Measurements from ENCODE around the gene IFT43. TPM values are rescaled to one million over a fixed set of nuclear protein-coding genes. Genes with fewer than 3 reads are reported as not detected.

The IFT43 gene
- total and polyA plus RNA-seq, 2 donors (not counting 1 experiment from before 2014, with no cell fraction given), result 35.2 to 54.9 TPM

GRCh38 chr14:76097547-76097946 lies 112.0 kb downstream of the IFT43 start:
- no peaks in the 10 kb centered on the region for H3K4me1 ChIP-seq (ENCODE audit: control insufficient read depth, extremely low read depth, insufficient read depth, low read length)
- no peak overlapping the region for H2AFZ ChIP-seq (ENCODE audit: low read length)
- no peak for DNase-seq (ENCODE audit: low read depth in 2 of 2)
- H3K4me3 ChIP-seq (replicated peaks in 1 of 4; ENCODE audit: control extremely low read depth in 1 of 4, insufficient read depth in 1 of 4, low read depth in 3 of 4, low read length in 4 of 4), result no peak overlapping the region
- H3K79me2 ChIP-seq (ENCODE audit: control insufficient read depth, insufficient read depth, low read length), result no peaks in the 10 kb centered on the region
- H3K9ac ChIP-seq (ENCODE audit: insufficient read depth, low read length), result no peak overlapping the region
- H4K20me1 ChIP-seq (ENCODE audit: control insufficient read depth, extremely low read depth, insufficient read depth, low read length), result no peaks in the 10 kb centered on the region
- H3K9me3 ChIP-seq (ENCODE audit: control insufficient read depth, insufficient read depth, low read depth, low read length), result no peaks in the 10 kb centered on the region
- H3K27ac ChIP-seq (ENCODE audit: insufficient read depth, low read length), result no peak overlapping the region
- no peaks in the 10 kb centered on the region for H3K36me3 ChIP-seq (ENCODE audit: control insufficient read depth, insufficient read depth, low read length)
- TF ChIP-seq EZH2 (IDR thresholded peaks at IDR 0.05; ENCODE audit: low read length, missing control alignments) (no peak), CTCF (conservative IDR thresholded peaks at IDR 0.05 in 1 of 2, IDR thresholded peaks at IDR 0.05 in 1 of 2; ENCODE audit: low read depth in 1 of 2, low read length in 2 of 2) (no peak)
- peaks cover 4% of the 10 kb centered on the region for H3K27me3 ChIP-seq (ENCODE audit: control insufficient read depth, insufficient read depth, low read length)
- H3K4me2 ChIP-seq (ENCODE audit: extremely low read depth, insufficient read depth, low read length), result no peak overlapping the region

- no peak for DNase-seq (ENCODE audit: low read depth in 2 of 2)
- no peaks in the 10 kb centered on the region for H3K9me3 ChIP-seq (ENCODE audit: control insufficient read depth, insufficient read depth, low read depth, low read length)
- no peaks in the 10 kb centered on the region for H4K20me1 ChIP-seq (ENCODE audit: control insufficient read depth, extremely low read depth, insufficient read depth, low read length)
- no peak overlapping the region for H3K27ac ChIP-seq (ENCODE audit: insufficient read depth, low read length)
- H3K4me1 ChIP-seq (ENCODE audit: control insufficient read depth, extremely low read depth, insufficient read depth, low read length), result no peaks in the 10 kb centered on the region
- no peak overlapping the region for H3K9ac ChIP-seq (ENCODE audit: insufficient read depth, low read length)
- H3K36me3 ChIP-seq (ENCODE audit: control insufficient read depth, insufficient read depth, low read length), result no peaks in the 10 kb centered on the region
- no peak overlapping the region for H3K4me2 ChIP-seq (ENCODE audit: extremely low read depth, insufficient read depth, low read length)
- no peaks in the 10 kb centered on the region for H3K79me2 ChIP-seq (ENCODE audit: control insufficient read depth, insufficient read depth, low read length)
- TF ChIP-seq EZH2 (IDR thresholded peaks at IDR 0.05; ENCODE audit: low read length, missing control alignments) (no peak), CTCF (conservative IDR thresholded peaks at IDR 0.05 in 1 of 2, IDR thresholded peaks at IDR 0.05 in 1 of 2; ENCODE audit: low read depth in 1 of 2, low read length in 2 of 2) (no peak)
- H2AFZ ChIP-seq (ENCODE audit: low read length), result no peak overlapping the region
- H3K4me3 ChIP-seq (replicated peaks in 1 of 4; ENCODE audit: control extremely low read depth in 1 of 4, insufficient read depth in 1 of 4, low read depth in 3 of 4, low read length in 4 of 4), result no peak overlapping the region
- peaks cover 4% of the 10 kb centered on the region for H3K27me3 ChIP-seq (ENCODE audit: control insufficient read depth, insufficient read depth, low read length)
Observed at GRCh38 chr14:76098047-76098446, 112.5 kb downstream of the IFT43 start.

- TF ChIP-seq EZH2 (IDR thresholded peaks at IDR 0.05; ENCODE audit: low read length, missing control alignments) (no peak), CTCF (conservative IDR thresholded peaks at IDR 0.05 in 1 of 2, IDR thresholded peaks at IDR 0.05 in 1 of 2; ENCODE audit: low read depth in 1 of 2, low read length in 2 of 2) (no peak)
- H2AFZ ChIP-seq (ENCODE audit: low read length), result no peak overlapping the region
- no peaks in the 10 kb centered on the region for H3K79me2 ChIP-seq (ENCODE audit: control insufficient read depth, insufficient read depth, low read length)
- H3K36me3 ChIP-seq (ENCODE audit: control insufficient read depth, insufficient read depth, low read length), result no peaks in the 10 kb centered on the region
- H3K4me1 ChIP-seq (ENCODE audit: control insufficient read depth, extremely low read depth, insufficient read depth, low read length), result no peaks in the 10 kb centered on the region
- DNase-seq (ENCODE audit: low read depth in 2 of 2), result no peak
- H4K20me1 ChIP-seq (ENCODE audit: control insufficient read depth, extremely low read depth, insufficient read depth, low read length), result no peaks in the 10 kb centered on the region
- H3K9ac ChIP-seq (ENCODE audit: insufficient read depth, low read length), result no peak overlapping the region
- H3K4me3 ChIP-seq (replicated peaks in 1 of 4; ENCODE audit: control extremely low read depth in 1 of 4, insufficient read depth in 1 of 4, low read depth in 3 of 4, low read length in 4 of 4), result no peak overlapping the region
- no peaks in the 10 kb centered on the region for H3K9me3 ChIP-seq (ENCODE audit: control insufficient read depth, insufficient read depth, low read depth, low read length)
- H3K27ac ChIP-seq (ENCODE audit: insufficient read depth, low read length), result no peak overlapping the region
- peaks cover 4% of the 10 kb centered on the region for H3K27me3 ChIP-seq (ENCODE audit: control insufficient read depth, insufficient read depth, low read length)
- no peak overlapping the region for H3K4me2 ChIP-seq (ENCODE audit: extremely low read depth, insufficient read depth, low read length)
Observed at GRCh38 chr14:76098916-76099675, 113.5 kb downstream of the IFT43 start.

Data from fibroblast of lung (primary cell).